ENCODE data around the gene LTA4H. TPM values are rescaled to one million over a fixed set of nuclear protein-coding genes. Genes with fewer than 3 reads are reported as not detected.

The LTA4H gene
- total RNA-seq, 1 experiment from 2014 or later = 118 TPM

DNA sequence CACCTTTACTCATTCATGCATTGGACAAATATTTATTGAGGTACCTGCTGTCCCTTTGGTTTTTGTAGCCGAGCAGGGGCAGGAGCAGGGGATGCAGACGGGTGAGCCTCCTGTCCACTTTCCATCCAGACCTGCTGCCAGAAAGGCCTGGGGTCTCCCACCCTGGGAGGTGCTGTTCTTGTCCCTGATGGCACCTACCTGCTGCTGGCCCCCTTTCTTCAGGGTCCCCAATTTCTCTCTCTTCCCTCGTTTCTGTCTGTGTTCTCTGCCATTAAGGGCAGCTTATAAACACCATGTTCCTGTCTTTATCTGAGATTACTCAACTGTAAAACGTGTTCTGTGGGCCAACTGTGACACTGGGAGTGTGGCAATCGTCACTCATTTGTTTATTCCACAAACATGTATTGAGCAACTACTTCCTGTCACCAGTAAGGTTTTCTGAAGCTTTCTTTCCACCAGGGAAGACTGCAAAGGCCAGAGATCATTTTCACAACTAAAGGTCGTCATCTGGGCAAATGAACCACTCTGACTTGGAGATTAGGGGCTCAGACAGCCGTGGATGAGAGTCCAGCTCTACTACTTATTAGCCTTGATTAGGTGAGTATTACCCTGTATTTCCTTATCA is 39.2 kb downstream of the LTA4H start, which contains the start of gene HAL:
HAL (minus strand) TSS at position 311 of the 625 bp plus-strand sequence. CDS start 434 bp downstream, outside the sequence.
- H3K79me2 ChIP-seq (ENCODE audit: low read depth) = no peaks in the 10 kb centered on the region
- peak within 1 kb of the TSS; percentile 60 for H3K4me2 ChIP-seq
- CTCF ChIA-PET = no interaction called here

DNA sequence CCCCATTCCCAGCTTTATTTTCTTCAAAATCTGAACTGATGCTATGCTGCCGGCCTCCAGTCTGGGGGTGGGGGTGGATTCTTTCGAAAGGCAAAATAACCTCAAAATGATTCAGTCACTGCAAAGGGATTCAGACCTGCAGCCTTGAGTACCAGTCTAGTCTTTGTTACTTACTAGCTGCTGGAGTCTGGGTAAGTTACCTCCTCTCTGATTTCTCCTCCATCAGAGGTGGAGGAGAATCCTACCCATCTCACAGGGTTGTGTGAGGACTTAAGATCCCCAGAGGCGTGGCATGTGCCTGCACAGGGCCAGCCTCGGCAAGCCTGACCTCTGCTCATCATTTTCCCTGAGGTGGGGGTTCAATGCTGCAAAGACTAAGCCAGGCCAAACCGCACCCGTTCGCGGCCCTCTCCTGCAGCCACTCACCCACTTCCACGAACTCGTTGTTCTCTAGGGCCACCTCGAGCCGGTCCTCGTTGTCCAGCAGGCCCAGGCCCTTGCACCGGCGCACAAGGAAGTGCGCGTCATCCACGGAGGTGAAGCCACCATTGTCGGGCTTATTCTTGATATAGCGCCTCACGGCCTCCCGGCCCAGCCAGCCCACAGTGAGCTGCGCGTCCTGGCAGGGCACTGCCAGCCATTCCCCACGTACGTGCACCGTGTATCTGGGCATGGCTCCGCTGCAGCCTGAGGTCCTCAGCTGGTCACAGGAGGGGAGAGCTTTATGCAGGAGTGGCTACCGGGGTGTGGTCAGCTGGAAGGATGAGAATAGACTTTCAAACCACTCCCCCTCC is 40.0 kb downstream of the LTA4H start:
- intact Hi-C loops (cut with micrococcal nuclease; ENCODE audit: unreplicated experiment) = no loop called here

More for the DNA sequence above, 39.2 kb downstream of the LTA4H start, which contains the start of gene HAL:
- H3K4me1 ChIP-seq (replicated peaks; ENCODE audit: insufficient read depth) = peaks cover 39% of the 10 kb centered on the region
- H3K27ac ChIP-seq = peak within 1 kb of the TSS; percentile 48
- TF ChIP-seq CTCF (conservative IDR thresholded peaks at IDR 0.05) (no peak), EZH2 (IDR thresholded peaks at IDR 0.05; ENCODE audit: low read depth) (no peak)
- H4K20me1 ChIP-seq (ENCODE audit: insufficient read depth) = no peaks in the 10 kb centered on the region
- BruUV-seq (replicated peaks) = no TSS peak
- no peaks in the 10 kb centered on the region for H3K27me3 ChIP-seq (ENCODE audit: insufficient read depth, low read depth)
- DNase-seq = peak in 1 of 2 experiments; percentile 78
- H3K9me3 ChIP-seq (ENCODE audit: insufficient read depth, low read depth) = no peaks in the 10 kb centered on the region
- no peak within 1 kb of the TSS for H3K4me3 ChIP-seq
- POLR2A ChIA-PET (ENCODE audit: unreplicated experiment) = interaction anchor here (0.6 kb wide), 1 partner anchor 23 kb away, joined by 3 read pairs; no protein-coding TSS in a partner anchor
- no peaks in the 10 kb centered on the region for H3K36me3 ChIP-seq (ENCODE audit: low read depth)
- no peak within 1 kb of the TSS for H2AFZ ChIP-seq
- intact Hi-C loops (cut with micrococcal nuclease; ENCODE audit: unreplicated experiment) = no loop called here
- no peaks in the 10 kb centered on the region for H3K9me2 ChIP-seq (ENCODE audit: insufficient read depth)
- peaks cover 36% of the 10 kb centered on the region for H3F3A ChIP-seq (ENCODE audit: insufficient read depth, low read depth)

More for the DNA sequence above, 40.0 kb downstream of the LTA4H start:
- no peaks in the 10 kb centered on the region for H4K20me1 ChIP-seq (ENCODE audit: insufficient read depth)
- CTCF ChIA-PET = no interaction called here
- no peaks in the 10 kb centered on the region for H3K9me2 ChIP-seq (ENCODE audit: insufficient read depth)
- POLR2A ChIA-PET (ENCODE audit: unreplicated experiment) = interaction anchor here (0.6 kb wide), 1 partner anchor 24 kb away, joined by 3 read pairs; no protein-coding TSS in a partner anchor
- DNase-seq = no peak
- peak overlapping the region; percentile 48 for H3K27ac ChIP-seq
- no peak overlapping the region for H2AFZ ChIP-seq
- no TSS peak for BruUV-seq (replicated peaks)
- no peaks in the 10 kb centered on the region for H3K36me3 ChIP-seq (ENCODE audit: low read depth)
- H3F3A ChIP-seq (ENCODE audit: insufficient read depth, low read depth) = peaks cover 36% of the 10 kb centered on the region
- TF ChIP-seq CTCF (conservative IDR thresholded peaks at IDR 0.05) (no peak), EZH2 (IDR thresholded peaks at IDR 0.05; ENCODE audit: low read depth) (no peak)
- peak overlapping the region; percentile 60 for H3K4me2 ChIP-seq
- no peaks in the 10 kb centered on the region for H3K27me3 ChIP-seq (ENCODE audit: insufficient read depth, low read depth)
- peaks cover 39% of the 10 kb centered on the region for H3K4me1 ChIP-seq (replicated peaks; ENCODE audit: insufficient read depth)
- no peaks in the 10 kb centered on the region for H3K9me3 ChIP-seq (ENCODE audit: insufficient read depth, low read depth)
- no peaks in the 10 kb centered on the region for H3K79me2 ChIP-seq (ENCODE audit: low read depth)
- no peak overlapping the region for H3K4me3 ChIP-seq

All from PC-9 (cell line).